HG02642 (cell line): Measurements from ENCODE around the gene IL20.

Experiments used
- ATAC-seq: cut with Tn5 transposase; IDR thresholded peaks from one replicate; pipeline ENCODE4 v1.9.1; 2021; ENCODE audit warnings: mild to moderate bottlenecking; ENCODE audit not compliant: unreplicated experiment, poor library complexity

Gene IL20

GRCh38 chr1:206918076-206918475 is 52.7 kb downstream of the IL20 start:
- no peak for ATAC-seq
